ENCODE measurements around the gene PLET1.

The PLET1 gene

DNA sequence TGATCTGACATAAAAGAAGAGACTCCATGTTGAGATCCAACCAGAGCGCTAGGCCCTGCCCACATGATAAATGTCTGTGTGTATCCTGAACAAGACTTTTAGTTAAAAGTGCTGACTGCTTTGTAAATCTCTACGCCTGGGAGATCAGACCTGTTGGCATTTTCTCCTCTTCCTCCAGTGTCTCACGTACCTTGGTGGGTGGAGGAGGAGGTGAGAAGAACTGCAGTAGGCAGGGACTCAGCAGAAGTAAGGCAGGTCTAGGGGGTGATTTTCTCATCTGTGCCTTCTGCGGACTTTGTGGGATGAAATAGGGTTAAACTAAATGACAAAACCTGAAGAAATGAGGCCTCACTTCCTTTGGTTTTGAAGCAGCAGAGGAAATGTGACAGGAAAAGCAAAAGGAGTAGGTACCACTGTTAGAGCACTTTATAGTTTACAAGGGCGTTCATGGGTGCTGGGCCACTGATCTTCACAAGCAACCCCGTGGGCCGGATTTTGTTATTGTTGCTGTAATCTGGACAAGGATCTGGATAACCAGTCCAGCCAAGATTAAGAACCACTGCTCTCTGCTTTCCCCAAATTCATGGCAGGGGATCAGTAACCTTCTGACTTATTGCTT, 36.7 kb upstream of the PLET1 start:
- no peak for DNase-seq (ENCODE audit: low read depth in 1 of 2, low spot score in 1 of 2)
- TF ChIP-seq SPI1 (IDR thresholded peaks at IDR 0.05; ENCODE audit: borderline replicate concordance, low read depth) (no peak), GABPA (IDR thresholded peaks at IDR 0.05; ENCODE audit: low read depth) (no peak), POLR2AphosphoS5 (IDR thresholded peaks at IDR 0.05; ENCODE audit: low read depth) (no peak)
- TF ChIP-seq, protein P1, sequence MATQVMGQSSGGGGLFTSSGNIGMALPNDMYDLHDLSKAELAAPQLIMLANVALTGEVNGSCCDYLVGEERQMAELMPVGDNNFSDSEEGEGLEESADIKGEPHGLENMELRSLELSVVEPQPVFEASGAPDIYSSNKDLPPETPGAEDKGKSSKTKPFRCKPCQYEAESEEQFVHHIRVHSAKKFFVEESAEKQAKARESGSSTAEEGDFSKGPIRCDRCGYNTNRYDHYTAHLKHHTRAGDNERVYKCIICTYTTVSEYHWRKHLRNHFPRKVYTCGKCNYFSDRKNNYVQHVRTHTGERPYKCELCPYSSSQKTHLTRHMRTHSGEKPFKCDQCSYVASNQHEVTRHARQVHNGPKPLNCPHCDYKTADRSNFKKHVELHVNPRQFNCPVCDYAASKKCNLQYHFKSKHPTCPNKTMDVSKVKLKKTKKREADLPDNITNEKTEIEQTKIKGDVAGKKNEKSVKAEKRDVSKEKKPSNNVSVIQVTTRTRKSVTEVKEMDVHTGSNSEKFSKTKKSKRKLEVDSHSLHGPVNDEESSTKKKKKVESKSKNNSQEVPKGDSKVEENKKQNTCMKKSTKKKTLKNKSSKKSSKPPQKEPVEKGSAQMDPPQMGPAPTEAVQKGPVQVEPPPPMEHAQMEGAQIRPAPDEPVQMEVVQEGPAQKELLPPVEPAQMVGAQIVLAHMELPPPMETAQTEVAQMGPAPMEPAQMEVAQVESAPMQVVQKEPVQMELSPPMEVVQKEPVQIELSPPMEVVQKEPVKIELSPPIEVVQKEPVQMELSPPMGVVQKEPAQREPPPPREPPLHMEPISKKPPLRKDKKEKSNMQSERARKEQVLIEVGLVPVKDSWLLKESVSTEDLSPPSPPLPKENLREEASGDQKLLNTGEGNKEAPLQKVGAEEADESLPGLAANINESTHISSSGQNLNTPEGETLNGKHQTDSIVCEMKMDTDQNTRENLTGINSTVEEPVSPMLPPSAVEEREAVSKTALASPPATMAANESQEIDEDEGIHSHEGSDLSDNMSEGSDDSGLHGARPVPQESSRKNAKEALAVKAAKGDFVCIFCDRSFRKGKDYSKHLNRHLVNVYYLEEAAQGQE (IDR thresholded peaks at IDR 0.05; ENCODE audit: insufficient replicate concordance, low read depth), result no peak
- TF ChIP-seq, protein P2, sequence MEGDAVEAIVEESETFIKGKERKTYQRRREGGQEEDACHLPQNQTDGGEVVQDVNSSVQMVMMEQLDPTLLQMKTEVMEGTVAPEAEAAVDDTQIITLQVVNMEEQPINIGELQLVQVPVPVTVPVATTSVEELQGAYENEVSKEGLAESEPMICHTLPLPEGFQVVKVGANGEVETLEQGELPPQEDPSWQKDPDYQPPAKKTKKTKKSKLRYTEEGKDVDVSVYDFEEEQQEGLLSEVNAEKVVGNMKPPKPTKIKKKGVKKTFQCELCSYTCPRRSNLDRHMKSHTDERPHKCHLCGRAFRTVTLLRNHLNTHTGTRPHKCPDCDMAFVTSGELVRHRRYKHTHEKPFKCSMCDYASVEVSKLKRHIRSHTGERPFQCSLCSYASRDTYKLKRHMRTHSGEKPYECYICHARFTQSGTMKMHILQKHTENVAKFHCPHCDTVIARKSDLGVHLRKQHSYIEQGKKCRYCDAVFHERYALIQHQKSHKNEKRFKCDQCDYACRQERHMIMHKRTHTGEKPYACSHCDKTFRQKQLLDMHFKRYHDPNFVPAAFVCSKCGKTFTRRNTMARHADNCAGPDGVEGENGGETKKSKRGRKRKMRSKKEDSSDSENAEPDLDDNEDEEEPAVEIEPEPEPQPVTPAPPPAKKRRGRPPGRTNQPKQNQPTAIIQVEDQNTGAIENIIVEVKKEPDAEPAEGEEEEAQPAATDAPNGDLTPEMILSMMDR (IDR thresholded peaks at IDR 0.05; ENCODE audit: insufficient read depth, low read length), result no peak
- H3K27ac ChIP-seq (replicated peaks), result no peak overlapping the region
- no peaks in the 10 kb centered on the region for H3K27me3 ChIP-seq (ENCODE audit: insufficient read depth, poor library complexity, severe bottlenecking)
- H3K4me3 ChIP-seq (replicated peaks; ENCODE audit: insufficient read depth, low read length), result no peak overlapping the region

DNA sequence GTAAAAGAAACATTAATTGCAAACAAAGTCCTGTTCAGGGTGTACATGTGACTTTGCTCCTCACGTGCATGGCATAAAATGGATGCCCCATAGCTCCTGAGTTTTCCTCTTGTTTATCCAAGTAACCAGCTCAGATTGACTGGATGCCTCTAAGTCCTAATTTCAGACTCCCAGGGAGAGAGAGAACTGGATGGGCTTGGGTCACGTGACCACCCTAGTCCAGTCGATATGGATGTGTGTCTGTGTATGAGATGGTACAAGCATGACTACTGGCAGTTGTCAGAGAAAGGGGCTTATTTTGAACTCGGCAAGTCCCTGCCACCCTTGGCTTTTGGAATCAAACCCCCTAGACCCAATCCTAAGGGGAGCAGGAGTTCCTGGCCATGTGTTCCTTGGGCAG, 35.4 kb upstream of the PLET1 start:
- Histone ChIP-seq H3K27ac (replicated peaks) (no peak overlapping the region), H3K4me3 (replicated peaks; ENCODE audit: insufficient read depth, low read length) (no peak overlapping the region), H3K27me3 (ENCODE audit: insufficient read depth, poor library complexity, severe bottlenecking) (no peaks in the 10 kb centered on the region)
- TF ChIP-seq, protein P1 (IDR thresholded peaks at IDR 0.05; ENCODE audit: insufficient replicate concordance, low read depth), result no peak
- no peak for TF ChIP-seq GABPA (IDR thresholded peaks at IDR 0.05; ENCODE audit: low read depth)
- TF ChIP-seq SPI1 (IDR thresholded peaks at IDR 0.05; ENCODE audit: borderline replicate concordance, low read depth), result no peak
- no peak for TF ChIP-seq POLR2AphosphoS5 (IDR thresholded peaks at IDR 0.05; ENCODE audit: low read depth)
- TF ChIP-seq, protein P2 (IDR thresholded peaks at IDR 0.05; ENCODE audit: insufficient read depth, low read length), result no peak
- DNase-seq (ENCODE audit: low read depth in 1 of 2, low spot score in 1 of 2), result no peak

DNA sequence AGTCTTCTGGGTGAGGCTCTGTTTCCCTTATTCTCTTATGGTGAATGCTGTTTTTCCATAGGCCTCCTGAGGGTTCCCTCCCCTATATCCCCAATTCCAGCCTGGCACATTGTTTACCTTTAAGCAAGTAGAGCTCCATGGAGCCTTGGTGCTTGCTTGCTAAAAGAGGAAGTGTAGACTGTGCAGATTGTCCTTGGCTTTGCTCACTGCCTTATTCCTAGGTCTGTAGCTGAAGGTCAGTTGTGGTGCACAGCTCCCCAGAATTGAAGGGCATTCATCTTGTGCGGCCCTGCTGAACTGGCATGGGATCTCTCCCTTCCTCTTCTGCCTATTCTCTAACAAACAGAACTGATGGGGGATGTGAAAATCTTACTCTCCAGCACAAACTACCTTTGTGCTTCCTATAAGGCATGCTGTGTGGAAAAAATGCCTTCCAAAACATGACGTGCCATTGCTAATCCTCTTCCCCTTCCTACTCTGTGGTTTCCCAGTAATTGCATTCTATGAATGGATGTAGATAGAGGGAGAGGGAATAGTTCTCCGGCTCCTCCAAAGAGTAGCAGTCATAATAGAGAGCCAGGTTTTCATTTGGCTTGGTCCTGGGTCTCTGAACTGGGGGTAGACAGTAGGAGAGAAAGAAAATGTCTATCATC, 34.2 kb upstream of the PLET1 start:
- TF ChIP-seq SPI1 (IDR thresholded peaks at IDR 0.05; ENCODE audit: borderline replicate concordance, low read depth), result peak; percentile 98
- no peak for TF ChIP-seq GABPA (IDR thresholded peaks at IDR 0.05; ENCODE audit: low read depth)
- Histone ChIP-seq H3K27me3 (ENCODE audit: insufficient read depth, poor library complexity, severe bottlenecking) (no peaks in the 10 kb centered on the region), H3K27ac (replicated peaks) (no peak overlapping the region), H3K4me3 (replicated peaks; ENCODE audit: insufficient read depth, low read length) (no peak overlapping the region)
- peak; percentile 62 to 69 for DNase-seq (ENCODE audit: low read depth in 1 of 2, low spot score in 1 of 2)

DNA sequence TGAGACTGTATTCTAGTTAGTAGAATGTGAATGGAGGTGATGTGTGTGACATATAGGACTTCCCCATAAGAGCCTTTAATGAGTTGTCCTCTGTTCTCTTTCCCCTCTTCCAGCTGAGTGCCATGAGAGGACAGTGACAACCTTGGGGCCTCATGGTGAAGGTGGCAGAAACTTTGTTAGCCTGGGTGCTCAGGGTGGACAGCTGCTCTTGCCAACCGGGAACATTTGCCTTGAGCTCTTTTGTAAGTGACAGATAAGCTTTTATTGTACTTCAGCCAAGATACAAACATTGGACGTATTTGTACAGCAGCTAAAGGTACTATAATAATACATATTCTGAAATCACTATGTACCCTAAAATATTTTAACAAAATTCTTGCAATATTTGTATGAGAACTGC, 33.0 kb upstream of the PLET1 start:
- Histone ChIP-seq H3K27ac (replicated peaks) (no peak overlapping the region), H3K4me3 (replicated peaks; ENCODE audit: insufficient read depth, low read length) (no peak overlapping the region), H3K27me3 (ENCODE audit: insufficient read depth, poor library complexity, severe bottlenecking) (no peaks in the 10 kb centered on the region)
- TF ChIP-seq, protein P2 (IDR thresholded peaks at IDR 0.05; ENCODE audit: insufficient read depth, low read length), result no peak
- TF ChIP-seq POLR2AphosphoS5 (IDR thresholded peaks at IDR 0.05; ENCODE audit: low read depth) (no peak), SPI1 (IDR thresholded peaks at IDR 0.05; ENCODE audit: borderline replicate concordance, low read depth) (no peak), GABPA (IDR thresholded peaks at IDR 0.05; ENCODE audit: low read depth) (no peak)
- TF ChIP-seq, protein P1 (IDR thresholded peaks at IDR 0.05; ENCODE audit: insufficient replicate concordance, low read depth), result no peak
- DNase-seq (ENCODE audit: low read depth in 1 of 2, low spot score in 1 of 2), result no peak

Measured in HL-60 (cell line).